ENCODE measurements around the gene RAB10. TPM values are rescaled to one million over a fixed set of nuclear protein-coding genes. Genes with fewer than 3 reads are reported as not detected.

RAB10 gene
- total RNA-seq, 2 donors from 2014 or later = 70.9 to 86.7 TPM

DNA sequence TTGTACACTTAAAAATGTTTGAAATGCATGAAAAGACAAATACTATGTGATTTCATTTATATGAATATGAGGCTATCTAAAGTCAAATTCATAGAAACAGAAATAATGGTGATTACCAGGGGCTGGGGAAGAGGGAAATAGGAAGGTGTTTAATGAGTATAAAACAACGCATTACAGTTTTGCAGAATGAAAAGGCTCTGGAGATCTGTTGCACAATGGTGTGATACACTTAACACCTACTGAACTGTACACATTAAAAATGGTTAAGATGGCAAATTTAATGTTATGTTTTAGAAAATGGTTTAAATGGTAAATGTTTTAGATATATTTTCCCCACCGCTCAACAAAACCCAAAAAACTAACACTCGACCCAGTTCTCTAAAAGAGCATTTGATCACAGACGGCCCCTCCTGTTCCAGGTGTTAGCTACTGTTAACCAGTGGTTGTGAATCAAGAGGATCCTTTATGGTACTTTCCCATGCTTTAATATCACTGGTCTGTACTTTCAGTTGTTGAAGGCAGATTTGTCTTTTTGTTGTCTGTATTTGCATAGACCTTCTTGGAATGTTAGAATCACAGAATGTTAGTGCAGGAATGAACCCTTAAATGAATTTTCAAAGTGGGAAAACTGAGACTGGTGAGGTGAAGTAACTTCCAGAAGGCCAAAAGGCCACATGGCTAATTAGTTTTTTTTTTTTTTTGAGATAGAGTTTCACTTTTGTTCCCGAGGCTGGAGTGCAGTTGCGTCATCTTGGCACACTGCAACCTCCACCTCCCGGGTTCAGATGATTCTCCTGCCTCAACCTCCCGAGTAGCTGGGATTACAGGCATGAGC, 10.2 kb downstream of the RAB10 start:
- peaks cover 0 to 27% of the 10 kb centered on the region in 2 donors for H3K4me1 ChIP-seq
- H3K27me3 ChIP-seq = no peaks in the 10 kb centered on the region

DNA sequence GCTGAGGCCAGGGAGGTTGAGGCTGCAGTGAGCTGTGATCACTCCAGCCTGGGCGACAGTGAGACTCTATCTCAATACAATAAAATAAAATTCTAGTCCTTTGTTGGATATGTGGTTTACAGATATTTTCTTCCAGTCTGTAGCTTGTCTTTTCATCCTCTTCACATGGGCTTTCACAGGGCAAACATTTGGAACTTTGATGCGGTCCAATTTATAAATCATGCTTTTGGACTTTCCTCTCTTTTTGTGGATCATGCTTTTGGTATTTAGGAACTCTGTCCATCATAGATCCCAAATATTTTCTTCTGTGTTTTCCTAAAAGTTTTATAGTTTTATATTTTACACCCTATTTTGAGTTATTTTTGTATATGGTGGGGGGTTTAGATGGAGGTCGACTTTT, 14.9 kb downstream of the RAB10 start:
- H3K9me3 ChIP-seq = no peaks in the 10 kb centered on the region
- no peaks in the 10 kb centered on the region for H3K27me3 ChIP-seq
- peaks cover 0 to 25% of the 10 kb centered on the region in 2 donors for H3K4me1 ChIP-seq
- DNase-seq (ENCODE audit: low spot score) = no peak
- no peak overlapping the region for H3K4me3 ChIP-seq
- TF ChIP-seq, protein P1, sequence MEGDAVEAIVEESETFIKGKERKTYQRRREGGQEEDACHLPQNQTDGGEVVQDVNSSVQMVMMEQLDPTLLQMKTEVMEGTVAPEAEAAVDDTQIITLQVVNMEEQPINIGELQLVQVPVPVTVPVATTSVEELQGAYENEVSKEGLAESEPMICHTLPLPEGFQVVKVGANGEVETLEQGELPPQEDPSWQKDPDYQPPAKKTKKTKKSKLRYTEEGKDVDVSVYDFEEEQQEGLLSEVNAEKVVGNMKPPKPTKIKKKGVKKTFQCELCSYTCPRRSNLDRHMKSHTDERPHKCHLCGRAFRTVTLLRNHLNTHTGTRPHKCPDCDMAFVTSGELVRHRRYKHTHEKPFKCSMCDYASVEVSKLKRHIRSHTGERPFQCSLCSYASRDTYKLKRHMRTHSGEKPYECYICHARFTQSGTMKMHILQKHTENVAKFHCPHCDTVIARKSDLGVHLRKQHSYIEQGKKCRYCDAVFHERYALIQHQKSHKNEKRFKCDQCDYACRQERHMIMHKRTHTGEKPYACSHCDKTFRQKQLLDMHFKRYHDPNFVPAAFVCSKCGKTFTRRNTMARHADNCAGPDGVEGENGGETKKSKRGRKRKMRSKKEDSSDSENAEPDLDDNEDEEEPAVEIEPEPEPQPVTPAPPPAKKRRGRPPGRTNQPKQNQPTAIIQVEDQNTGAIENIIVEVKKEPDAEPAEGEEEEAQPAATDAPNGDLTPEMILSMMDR (IDR thresholded peaks at IDR 0.05) = no peak
- no peaks in the 10 kb centered on the region for H3K36me3 ChIP-seq
- H3K27ac ChIP-seq = no peak overlapping the region

More for the DNA sequence above, 10.2 kb downstream of the RAB10 start:
- H3K36me3 ChIP-seq = no peaks in the 10 kb centered on the region
- TF ChIP-seq, protein P1 (IDR thresholded peaks at IDR 0.05) = no peak
- H3K4me3 ChIP-seq = no peak overlapping the region
- no peak overlapping the region for H3K27ac ChIP-seq
- H3K9me3 ChIP-seq = no peaks in the 10 kb centered on the region
- peak; percentile 59 for DNase-seq (ENCODE audit: low spot score)

DNA sequence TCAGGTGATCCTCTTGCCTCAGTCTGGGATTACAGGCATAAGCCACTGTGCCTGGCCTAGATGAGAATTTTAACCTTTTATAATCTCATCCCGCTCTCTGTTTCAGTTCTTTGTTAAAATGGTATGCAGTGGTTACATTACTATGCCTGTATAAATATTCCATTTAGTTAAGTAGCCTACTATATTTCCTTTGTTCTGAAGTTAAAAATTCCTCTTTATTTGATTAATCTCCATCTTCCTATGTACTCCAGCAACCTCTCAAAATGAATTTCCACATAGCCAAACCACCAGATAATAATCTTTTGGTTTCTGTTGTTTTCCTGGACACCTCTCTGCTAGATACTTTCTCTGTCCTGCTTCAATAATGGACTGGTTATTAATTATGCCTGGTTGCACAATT, 15.8 kb downstream of the RAB10 start:
- Histone ChIP-seq H3K9me3 (no peaks in the 10 kb centered on the region), H3K27me3 (no peaks in the 10 kb centered on the region), H3K4me3 (no peak overlapping the region), H3K4me1 (peaks cover 0 to 22% of the 10 kb centered on the region in 2 donors), H3K36me3 (no peaks in the 10 kb centered on the region), H3K27ac (no peak overlapping the region)
- TF ChIP-seq, protein P1 (IDR thresholded peaks at IDR 0.05) = no peak
- DNase-seq (ENCODE audit: low spot score) = no peak

DNA sequence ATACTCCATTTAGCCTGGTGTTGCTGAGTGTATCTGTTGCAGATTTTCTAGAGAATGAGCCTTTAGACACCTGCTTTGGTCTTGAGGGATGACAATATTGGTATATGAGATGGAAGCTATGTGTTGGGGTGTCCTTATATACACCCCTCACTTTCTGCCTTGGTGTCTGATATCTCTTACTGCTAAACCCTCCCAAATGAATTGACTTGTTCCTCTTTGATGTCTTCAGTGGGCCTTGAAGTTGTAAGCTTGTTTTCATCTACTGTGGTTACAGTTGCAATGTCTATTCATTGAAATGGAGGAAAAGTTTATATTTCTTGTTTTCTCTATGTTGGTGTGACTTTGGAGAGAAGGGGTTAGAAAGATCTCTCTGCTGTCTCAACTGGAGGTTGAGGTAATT, 18.9 kb downstream of the RAB10 start:
- TF ChIP-seq, protein P1 (IDR thresholded peaks at IDR 0.05) = no peak
- Histone ChIP-seq H3K27me3 (no peaks in the 10 kb centered on the region), H3K9me3 (no peaks in the 10 kb centered on the region), H3K27ac (no peak overlapping the region), H3K4me3 (no peak overlapping the region), H3K4me1 (peaks cover 0 to 35% of the 10 kb centered on the region in 2 donors), H3K36me3 (no peaks in the 10 kb centered on the region)
- DNase-seq (ENCODE audit: low spot score) = no peak

DNA sequence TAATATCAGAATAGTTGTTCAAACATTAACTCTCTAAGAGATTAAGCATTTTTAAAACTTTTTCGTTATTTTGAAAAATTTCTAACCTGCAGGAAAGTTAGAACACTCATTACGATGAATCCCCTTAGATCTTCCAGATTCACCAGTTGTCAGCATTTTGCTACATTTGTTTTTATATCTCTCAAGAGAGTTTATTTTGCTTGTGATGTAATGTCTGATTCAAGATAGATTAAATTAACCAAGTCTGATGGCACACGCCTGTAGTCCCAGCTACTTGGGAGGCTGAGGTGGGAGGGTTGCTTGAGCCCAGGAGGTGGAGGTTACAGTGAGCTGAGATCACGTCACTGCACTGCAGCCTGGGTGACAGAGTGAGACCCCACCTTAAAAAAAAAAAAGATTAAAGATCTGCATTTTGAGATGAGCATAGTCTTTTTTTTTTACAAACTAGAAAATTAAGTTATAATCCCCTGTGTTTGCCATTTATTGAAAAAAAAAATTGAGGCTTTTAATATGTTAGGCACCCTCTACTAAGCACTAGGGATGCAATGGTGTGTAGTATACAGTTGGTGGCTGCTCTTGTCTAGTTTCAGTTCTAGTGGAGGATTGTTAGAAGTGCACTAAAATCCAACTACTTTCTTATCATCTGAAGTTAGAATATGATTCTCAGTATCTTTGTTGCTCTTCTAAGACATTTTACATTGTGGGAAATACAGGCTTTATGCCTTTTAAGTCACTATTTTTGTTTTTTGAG, 20.9 kb downstream of the RAB10 start:
- H3K4me3 ChIP-seq = no peak overlapping the region
- H3K9me3 ChIP-seq = no peaks in the 10 kb centered on the region
- H3K36me3 ChIP-seq = no peaks in the 10 kb centered on the region
- no peak overlapping the region for H3K27ac ChIP-seq
- TF ChIP-seq, protein P1 (IDR thresholded peaks at IDR 0.05) = no peak
- DNase-seq (ENCODE audit: low spot score) = no peak
- H3K4me1 ChIP-seq = peaks cover 0 to 40% of the 10 kb centered on the region in 2 donors
- no peaks in the 10 kb centered on the region for H3K27me3 ChIP-seq
